ENCODE measurements around the gene NDUFB2.

DNA sequence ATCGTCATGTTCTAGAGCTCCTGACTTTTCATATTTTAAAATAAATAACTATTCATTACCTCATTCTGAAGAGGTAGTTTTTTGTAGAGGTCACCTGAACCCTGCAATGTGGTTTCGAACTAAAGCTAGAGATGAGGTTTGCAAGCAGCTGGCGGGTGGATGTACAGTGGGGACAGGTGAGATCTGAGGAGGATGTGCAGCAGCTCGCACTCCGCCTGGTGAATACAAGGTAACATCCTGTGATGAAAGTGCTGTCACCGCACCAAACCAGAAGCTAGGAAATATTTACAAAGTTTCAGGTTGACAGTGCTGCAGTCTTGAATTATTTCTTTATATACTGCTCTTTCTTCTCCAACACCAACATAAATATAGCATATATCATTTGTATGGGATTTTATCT lies 26.5 kb downstream of the NDUFB2 start:
- TF ChIP-seq, protein P1, sequence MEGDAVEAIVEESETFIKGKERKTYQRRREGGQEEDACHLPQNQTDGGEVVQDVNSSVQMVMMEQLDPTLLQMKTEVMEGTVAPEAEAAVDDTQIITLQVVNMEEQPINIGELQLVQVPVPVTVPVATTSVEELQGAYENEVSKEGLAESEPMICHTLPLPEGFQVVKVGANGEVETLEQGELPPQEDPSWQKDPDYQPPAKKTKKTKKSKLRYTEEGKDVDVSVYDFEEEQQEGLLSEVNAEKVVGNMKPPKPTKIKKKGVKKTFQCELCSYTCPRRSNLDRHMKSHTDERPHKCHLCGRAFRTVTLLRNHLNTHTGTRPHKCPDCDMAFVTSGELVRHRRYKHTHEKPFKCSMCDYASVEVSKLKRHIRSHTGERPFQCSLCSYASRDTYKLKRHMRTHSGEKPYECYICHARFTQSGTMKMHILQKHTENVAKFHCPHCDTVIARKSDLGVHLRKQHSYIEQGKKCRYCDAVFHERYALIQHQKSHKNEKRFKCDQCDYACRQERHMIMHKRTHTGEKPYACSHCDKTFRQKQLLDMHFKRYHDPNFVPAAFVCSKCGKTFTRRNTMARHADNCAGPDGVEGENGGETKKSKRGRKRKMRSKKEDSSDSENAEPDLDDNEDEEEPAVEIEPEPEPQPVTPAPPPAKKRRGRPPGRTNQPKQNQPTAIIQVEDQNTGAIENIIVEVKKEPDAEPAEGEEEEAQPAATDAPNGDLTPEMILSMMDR (conservative IDR thresholded peaks at IDR 0.05) = no peak
- no peak for TF ChIP-seq EZH2 (IDR thresholded peaks at IDR 0.05; ENCODE audit: low read depth)

Measured in PC-9 (cell line).